Measurements from ENCODE around the gene CASP7. TPM values are rescaled to one million over a fixed set of nuclear protein-coding genes. Genes with fewer than 3 reads are reported as not detected.
"Not testable (repeated sequence)": the region's sequence is repeated elsewhere in the genome, so short reads cannot be mapped to it uniquely, and the experiment has no call there.

Gene CASP7
- total RNA-seq, 2 donors from 2014 or later = 23.1 to 27.5 TPM

DNA sequence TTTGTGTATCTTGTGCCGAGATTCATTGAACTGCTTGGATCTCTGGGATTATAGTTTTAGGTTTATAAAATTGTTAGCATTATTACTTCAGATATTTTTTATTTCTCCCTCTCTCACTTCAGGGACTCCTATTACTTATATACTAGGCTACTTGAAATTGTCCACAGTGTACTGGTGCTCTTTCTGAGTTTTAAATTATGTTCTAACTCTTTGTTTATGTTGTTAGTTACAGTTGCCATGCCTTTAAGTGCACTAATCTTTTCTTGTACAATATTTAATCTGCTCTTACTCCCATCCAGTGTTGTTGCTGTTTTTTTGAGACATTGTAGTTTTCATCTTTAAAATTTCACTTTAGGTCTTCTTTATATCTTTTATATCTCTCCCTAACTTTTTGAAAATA is 84.9 kb downstream of the CASP7 start:
- no peak for TF ChIP-seq POLR2A (IDR thresholded peaks at IDR 0.05)
- TF ChIP-seq POLR2AphosphoS5 (IDR thresholded peaks at IDR 0.05) = peak; percentile 10
- 38% methylated on average over 1 of the region's 1 CpG for WGBS
- no peak for DNase-seq (ENCODE audit: low spot score)
- intact Hi-C loops (cut with DNase I) = no loop called here
- H3K9me3 ChIP-seq = no peaks in the 10 kb centered on the region
- no peaks in the 10 kb centered on the region for H3K27me3 ChIP-seq (replicated peaks; ENCODE audit: insufficient read depth)
- H3K36me3 ChIP-seq = no peaks in the 10 kb centered on the region
- H3K27ac ChIP-seq = peak overlapping the region in 1 of 2 donors; percentile 52
- peaks cover 7% of the 10 kb centered on the region for H3K4me1 ChIP-seq (replicated peaks)
- no peak overlapping the region for H3K4me3 ChIP-seq

DNA sequence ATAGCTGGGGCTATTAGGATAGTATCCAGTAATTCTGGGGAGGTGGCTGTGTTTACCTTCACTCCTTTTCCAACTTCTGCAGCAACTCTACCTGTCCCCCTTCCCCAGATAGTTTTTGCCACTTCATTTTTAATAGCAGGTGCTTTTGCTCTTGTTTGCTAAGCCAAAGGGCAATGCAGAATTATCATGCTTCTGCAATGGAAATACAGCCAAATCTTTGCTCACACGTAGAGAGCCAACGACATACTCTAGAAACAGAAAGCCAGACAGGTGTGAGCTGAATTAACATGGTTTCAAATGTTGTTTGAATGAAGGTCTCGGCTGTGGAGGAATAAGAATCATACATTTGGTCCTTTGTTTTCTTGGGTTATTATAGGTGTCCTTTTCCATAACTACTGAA is 86.2 kb downstream of the CASP7 start:
- Histone ChIP-seq H3K27me3 (replicated peaks; ENCODE audit: insufficient read depth) (no peaks in the 10 kb centered on the region), H3K36me3 (no peaks in the 10 kb centered on the region), H3K4me1 (replicated peaks) (peaks cover 7% of the 10 kb centered on the region), H3K9me3 (no peaks in the 10 kb centered on the region), H3K4me3 (no peak overlapping the region), H3K27ac (peak overlapping the region; percentile 41 to 42)
- WGBS = 32% methylated on average over 3 of the region's 3 CpGs
- TF ChIP-seq POLR2A (IDR thresholded peaks at IDR 0.05) (no peak), POLR2AphosphoS5 (IDR thresholded peaks at IDR 0.05) (no peak)
- TF ChIP-seq, protein P1, sequence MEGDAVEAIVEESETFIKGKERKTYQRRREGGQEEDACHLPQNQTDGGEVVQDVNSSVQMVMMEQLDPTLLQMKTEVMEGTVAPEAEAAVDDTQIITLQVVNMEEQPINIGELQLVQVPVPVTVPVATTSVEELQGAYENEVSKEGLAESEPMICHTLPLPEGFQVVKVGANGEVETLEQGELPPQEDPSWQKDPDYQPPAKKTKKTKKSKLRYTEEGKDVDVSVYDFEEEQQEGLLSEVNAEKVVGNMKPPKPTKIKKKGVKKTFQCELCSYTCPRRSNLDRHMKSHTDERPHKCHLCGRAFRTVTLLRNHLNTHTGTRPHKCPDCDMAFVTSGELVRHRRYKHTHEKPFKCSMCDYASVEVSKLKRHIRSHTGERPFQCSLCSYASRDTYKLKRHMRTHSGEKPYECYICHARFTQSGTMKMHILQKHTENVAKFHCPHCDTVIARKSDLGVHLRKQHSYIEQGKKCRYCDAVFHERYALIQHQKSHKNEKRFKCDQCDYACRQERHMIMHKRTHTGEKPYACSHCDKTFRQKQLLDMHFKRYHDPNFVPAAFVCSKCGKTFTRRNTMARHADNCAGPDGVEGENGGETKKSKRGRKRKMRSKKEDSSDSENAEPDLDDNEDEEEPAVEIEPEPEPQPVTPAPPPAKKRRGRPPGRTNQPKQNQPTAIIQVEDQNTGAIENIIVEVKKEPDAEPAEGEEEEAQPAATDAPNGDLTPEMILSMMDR (IDR thresholded peaks at IDR 0.05) = no peak
- intact Hi-C loops (cut with DNase I) = no loop called here
- DNase-seq (ENCODE audit: low spot score) = no peak

DNA sequence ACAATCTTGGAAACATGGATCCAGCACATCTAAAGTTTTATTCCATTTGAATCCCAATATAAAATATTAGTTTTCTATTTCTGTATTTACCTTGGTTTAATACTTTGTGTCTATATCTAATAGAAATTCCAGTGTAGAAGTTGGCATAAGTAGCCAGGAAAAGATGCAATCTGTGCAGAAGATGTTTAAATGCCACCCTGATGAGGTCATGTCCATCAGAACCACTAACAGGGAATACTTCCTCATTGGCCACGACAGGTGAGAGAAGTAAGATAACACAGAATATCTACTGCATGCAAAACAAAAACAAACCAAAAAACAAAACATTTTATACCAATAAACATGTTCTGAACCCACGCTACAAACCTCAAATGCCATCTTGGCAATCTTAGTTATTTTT is 87.5 kb downstream of the CASP7 start:
- TF ChIP-seq, protein P1 (IDR thresholded peaks at IDR 0.05) = no peak
- TF ChIP-seq POLR2A (IDR thresholded peaks at IDR 0.05) (no peak), POLR2AphosphoS5 (IDR thresholded peaks at IDR 0.05) (no peak)
- Histone ChIP-seq H3K9me3 (no peaks in the 10 kb centered on the region), H3K27me3 (replicated peaks; ENCODE audit: insufficient read depth) (no peaks in the 10 kb centered on the region), H3K4me3 (no peak overlapping the region), H3K4me1 (replicated peaks) (peaks cover 7% of the 10 kb centered on the region), H3K27ac (no peak overlapping the region), H3K36me3 (no peaks in the 10 kb centered on the region)
- intact Hi-C loops (cut with DNase I) = no loop called here
- DNase-seq (ENCODE audit: low spot score) = no peak
- WGBS = 74% methylated on average over 2 of the region's 2 CpGs

DNA sequence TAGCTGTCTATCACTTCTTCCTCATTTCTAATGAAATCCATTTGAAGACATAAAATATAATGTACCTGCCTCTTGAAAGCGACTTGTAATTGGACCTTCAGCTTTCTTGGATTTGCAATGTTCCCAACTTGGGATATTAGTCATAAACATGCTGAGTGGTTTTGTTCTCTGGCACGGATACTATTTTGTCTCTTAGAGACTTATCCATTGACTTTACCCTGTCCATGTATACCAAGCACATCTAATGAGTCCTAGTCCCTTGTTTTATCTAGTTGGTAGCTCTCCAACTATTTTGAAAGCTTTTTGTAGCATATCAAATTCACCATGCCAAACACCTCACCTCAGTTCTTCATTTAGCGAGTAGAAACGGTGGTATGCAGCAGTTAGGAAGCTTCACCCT is 90.6 kb downstream of the CASP7 start:
- Histone ChIP-seq H3K27ac (no peak overlapping the region), H3K4me1 (replicated peaks) (peaks cover 4% of the 10 kb centered on the region), H3K9me3 (no peaks in the 10 kb centered on the region), H3K4me3 (no peak overlapping the region), H3K27me3 (replicated peaks; ENCODE audit: insufficient read depth) (no peaks in the 10 kb centered on the region), H3K36me3 (no peaks in the 10 kb centered on the region)
- no peak for TF ChIP-seq POLR2A (IDR thresholded peaks at IDR 0.05)
- no peak for TF ChIP-seq POLR2AphosphoS5 (IDR thresholded peaks at IDR 0.05)
- TF ChIP-seq, protein P1 (IDR thresholded peaks at IDR 0.05) = no peak
- intact Hi-C loops (cut with DNase I) = no loop called here
- DNase-seq (ENCODE audit: low spot score) = no peak
- WGBS = 88% methylated on average over 4 of the region's 4 CpGs

DNA sequence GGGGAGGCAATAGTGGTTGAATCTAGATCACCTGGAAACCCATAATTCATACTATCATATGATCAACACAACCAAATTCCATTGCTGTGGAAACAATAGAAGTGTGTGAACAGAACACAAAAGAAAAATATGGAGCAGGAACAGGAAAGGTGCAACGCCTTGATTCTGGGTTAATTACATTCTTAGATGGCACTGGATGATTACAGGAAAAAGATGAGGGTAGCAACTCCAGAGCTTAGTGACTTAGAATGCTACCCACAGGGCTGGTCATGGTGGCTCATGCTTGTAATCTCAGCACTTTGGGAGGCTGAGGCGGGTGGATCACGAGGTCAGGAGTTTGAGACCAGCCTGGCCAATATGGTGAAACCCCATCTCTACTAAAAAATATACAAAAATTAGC is 91.4 kb downstream of the CASP7 start:
- 93% methylated on average over 3 of the region's 3 CpGs for WGBS
- H3K4me1 ChIP-seq (replicated peaks); H3K27me3 ChIP-seq (replicated peaks; ENCODE audit: insufficient read depth); H3K36me3 ChIP-seq; H3K27ac ChIP-seq; intact Hi-C loops (cut with DNase I); DNase-seq (ENCODE audit: low spot score); H3K9me3 ChIP-seq; H3K4me3 ChIP-seq: not testable (repeated sequence)

DNA sequence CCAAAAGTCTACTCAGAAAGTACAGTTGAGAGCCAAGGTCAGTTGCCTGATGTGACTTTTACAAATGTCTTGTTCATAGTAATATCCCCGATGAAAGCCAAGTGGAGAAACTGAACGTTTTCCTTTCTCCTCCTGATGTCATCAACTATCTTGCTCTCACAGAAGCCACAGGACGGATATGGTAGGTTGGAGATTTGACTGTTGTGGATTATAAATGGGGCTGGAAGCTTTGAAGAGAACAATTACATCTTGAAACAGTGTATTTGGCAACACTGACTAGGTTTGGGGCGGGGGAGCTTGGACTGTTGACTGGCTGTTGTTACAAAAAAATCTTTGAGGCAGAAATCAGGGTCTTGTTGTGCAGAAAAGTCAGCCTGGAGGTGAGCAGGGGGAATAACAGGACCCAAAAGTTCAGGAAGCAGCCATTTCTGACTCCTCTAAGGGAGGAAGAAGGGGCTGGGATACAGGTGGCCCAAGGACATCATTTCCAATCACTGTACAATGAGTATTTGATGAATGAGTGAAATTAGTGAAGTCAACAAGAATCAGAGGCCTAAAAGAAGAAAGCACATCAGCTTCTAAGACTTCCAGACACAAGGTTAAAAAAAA is 96.1 kb downstream of the CASP7 start:
- intact Hi-C loops (cut with DNase I) = no loop called here
- Histone ChIP-seq H3K27ac (no peak overlapping the region), H3K36me3 (no peaks in the 10 kb centered on the region), H3K4me3 (no peak overlapping the region), H3K4me1 (replicated peaks) (no peaks in the 10 kb centered on the region), H3K27me3 (replicated peaks; ENCODE audit: insufficient read depth) (no peaks in the 10 kb centered on the region), H3K9me3 (no peaks in the 10 kb centered on the region)
- 69% methylated on average over 4 of the region's 4 CpGs for WGBS
- no peak for DNase-seq (ENCODE audit: low spot score)
- TF ChIP-seq POLR2A (IDR thresholded peaks at IDR 0.05) (no peak), POLR2AphosphoS5 (IDR thresholded peaks at IDR 0.05) (no peak)
- TF ChIP-seq, protein P1 (IDR thresholded peaks at IDR 0.05) = no peak

Data from prostate gland (tissue), 2 donors.